ENCODE data around the gene KRT2.

KRT2 gene

GRCh38 chr12:52627395-52628110, 24.5 kb downstream of the KRT2 start:
- H3K27ac ChIP-seq = no peak overlapping the region
- no peak for DNase-seq (ENCODE audit: low read depth, low spot score)

GRCh38 chr12:52622349-52622748, 29.7 kb downstream of the KRT2 start:
- H3K27ac ChIP-seq = no peak overlapping the region
- no peak for DNase-seq (ENCODE audit: low read depth, low spot score)

- no peak for DNase-seq (ENCODE audit: low read depth, low spot score)
Observed at GRCh38 chr12:52618866-52619265, 33.1 kb downstream of the KRT2 start.

GRCh38 chr12:52618216-52618615, 33.8 kb downstream of the KRT2 start, which contains the start of gene KRT73:
Gene KRT73, minus strand, starts transcription at chr12:52618559. Its CDS starts 35 bp downstream, at chr12:52618524.
- DNase-seq (ENCODE audit: low read depth, low spot score) = no peak
- H3K27ac ChIP-seq = no peak within 1 kb of the TSS

More at GRCh38 chr12:52618866-52619265, 33.1 kb downstream of the KRT2 start:
- no peak overlapping the region for H3K27ac ChIP-seq

- H3K27ac ChIP-seq = no peak overlapping the region
- no peak for DNase-seq (ENCODE audit: low read depth, low spot score)
Observed at GRCh38 chr12:52617403-52617785, 34.6 kb downstream of the KRT2 start.

- no peak overlapping the region for H3K27ac ChIP-seq
Observed at GRCh38 chr12:52616680-52617402, 35.2 kb downstream of the KRT2 start.

GRCh38 chr12:52615912-52616311, 36.1 kb downstream of the KRT2 start:
- DNase-seq (ENCODE audit: low read depth, low spot score) = no peak
- no peak overlapping the region for H3K27ac ChIP-seq

More at GRCh38 chr12:52616680-52617402, 35.2 kb downstream of the KRT2 start:
- no peak for DNase-seq (ENCODE audit: low read depth, low spot score)

GRCh38 chr12:52615208-52615868, 36.7 kb downstream of the KRT2 start:
- DNase-seq (ENCODE audit: low read depth, low spot score) = no peak
- no peak overlapping the region for H3K27ac ChIP-seq

GRCh38 chr12:52614381-52615207, 37.4 kb downstream of the KRT2 start:
- no peak overlapping the region for H3K27ac ChIP-seq

GRCh38 chr12:52613384-52614030, 38.5 kb downstream of the KRT2 start:
- no peak overlapping the region for H3K27ac ChIP-seq
- DNase-seq (ENCODE audit: low read depth, low spot score) = no peak

More at GRCh38 chr12:52614381-52615207, 37.4 kb downstream of the KRT2 start:
- no peak for DNase-seq (ENCODE audit: low read depth, low spot score)

GRCh38 chr12:52612431-52613383, 39.3 kb downstream of the KRT2 start:
- DNase-seq (ENCODE audit: low read depth, low spot score) = no peak
- no peak overlapping the region for H3K27ac ChIP-seq

- H3K27ac ChIP-seq = no peak overlapping the region
- no peak for DNase-seq (ENCODE audit: low read depth, low spot score)
Observed at GRCh38 chr12:52611080-52611468, 40.9 kb downstream of the KRT2 start.

GRCh38 chr12:52608826-52609630, 43.0 kb downstream of the KRT2 start:
- no peak overlapping the region for H3K27ac ChIP-seq
- no peak for DNase-seq (ENCODE audit: low read depth, low spot score)

- H3K27ac ChIP-seq = no peak overlapping the region
- DNase-seq (ENCODE audit: low read depth, low spot score) = no peak
Observed at GRCh38 chr12:52608161-52608560, 43.9 kb downstream of the KRT2 start.

- no peak overlapping the region for H3K27ac ChIP-seq
- no peak for DNase-seq (ENCODE audit: low read depth, low spot score)
Observed at GRCh38 chr12:52607314-52607713, 44.7 kb downstream of the KRT2 start.

- no peak for DNase-seq (ENCODE audit: low read depth, low spot score)
- H3K27ac ChIP-seq = no peak overlapping the region
Observed at GRCh38 chr12:52606581-52607218, 45.3 kb downstream of the KRT2 start.

- no peak for DNase-seq (ENCODE audit: low read depth, low spot score)
- no peak overlapping the region for H3K27ac ChIP-seq
Observed at GRCh38 chr12:52606096-52606495, 45.9 kb downstream of the KRT2 start.

All from epithelial cell of prostate (primary cell).